Liver (tissue), 3 donors: ENCODE measurements around the gene KMT2E.

Experiments
- ATF3 ChIP-seq: IDR thresholded peaks from 2 replicates; pipeline ENCODE4 v1.6.1; 2016; ENCODE audit warnings: antibody characterized with exemption
- GABPA ChIP-seq, 2 donors: IDR thresholded peaks in 1 of 2; conservative IDR thresholded peaks in 1 of 2; 2 replicates each; pipeline ENCODE4 v1.6.1; 2016; ENCODE audit warnings: antibody characterized with exemption in 2 of 2, mild to moderate bottlenecking in 1 of 2, moderate library complexity in 1 of 2
- HNF4A ChIP-seq, 2 donors: conservative IDR thresholded peaks; 2 replicates each; pipeline ENCODE4 v1.6.1; 2016; ENCODE audit warnings: antibody characterized with exemption in 2 of 2, mild to moderate bottlenecking in 2 of 2
- RAD21 ChIP-seq, 2 donors: IDR thresholded peaks; 2 replicates each; pipeline ENCODE4 v1.6.1; 2016; ENCODE audit warnings: antibody characterized with exemption in 2 of 2, mild to moderate bottlenecking in 2 of 2
- REST ChIP-seq: IDR thresholded peaks from 2 replicates; pipeline ENCODE4 v1.6.1; 2016; ENCODE audit warnings: antibody characterized with exemption, mild to moderate bottlenecking
- YY1 ChIP-seq: IDR thresholded peaks from 2 replicates; pipeline ENCODE4 v1.6.1; 2016; ENCODE audit warnings: antibody characterized with exemption, mild to moderate bottlenecking
- TF ChIP-seq, protein P1 (sequence below): fragments of 150-350 bp; IDR thresholded peaks from 2 replicates; pipeline ENCODE4 v1.5.1; 2017; ENCODE audit warnings: improper control_type of control experiment, low read depth, low read length; ENCODE audit not compliant: missing input control
- TF ChIP-seq, protein P2 (sequence below): IDR thresholded peaks from 2 replicates; pipeline ENCODE4 v1.6.1; 2016; ENCODE audit warnings: antibody characterized with exemption
- donor health status: healthy.
- donor health status: healthy.

- TF ChIP-seq, protein P1, sequence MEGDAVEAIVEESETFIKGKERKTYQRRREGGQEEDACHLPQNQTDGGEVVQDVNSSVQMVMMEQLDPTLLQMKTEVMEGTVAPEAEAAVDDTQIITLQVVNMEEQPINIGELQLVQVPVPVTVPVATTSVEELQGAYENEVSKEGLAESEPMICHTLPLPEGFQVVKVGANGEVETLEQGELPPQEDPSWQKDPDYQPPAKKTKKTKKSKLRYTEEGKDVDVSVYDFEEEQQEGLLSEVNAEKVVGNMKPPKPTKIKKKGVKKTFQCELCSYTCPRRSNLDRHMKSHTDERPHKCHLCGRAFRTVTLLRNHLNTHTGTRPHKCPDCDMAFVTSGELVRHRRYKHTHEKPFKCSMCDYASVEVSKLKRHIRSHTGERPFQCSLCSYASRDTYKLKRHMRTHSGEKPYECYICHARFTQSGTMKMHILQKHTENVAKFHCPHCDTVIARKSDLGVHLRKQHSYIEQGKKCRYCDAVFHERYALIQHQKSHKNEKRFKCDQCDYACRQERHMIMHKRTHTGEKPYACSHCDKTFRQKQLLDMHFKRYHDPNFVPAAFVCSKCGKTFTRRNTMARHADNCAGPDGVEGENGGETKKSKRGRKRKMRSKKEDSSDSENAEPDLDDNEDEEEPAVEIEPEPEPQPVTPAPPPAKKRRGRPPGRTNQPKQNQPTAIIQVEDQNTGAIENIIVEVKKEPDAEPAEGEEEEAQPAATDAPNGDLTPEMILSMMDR: no peak
- TF ChIP-seq ATF3 (no peak), RAD21 (IDR thresholded peaks at IDR 0.05) (no peak), GABPA (IDR thresholded peaks at IDR 0.05 in 1 of 2, conservative IDR thresholded peaks at IDR 0.05 in 1 of 2) (no peak), REST (no peak), YY1 (no peak), HNF4A (conservative IDR thresholded peaks at IDR 0.05) (no peak)
- TF ChIP-seq, protein P2, sequence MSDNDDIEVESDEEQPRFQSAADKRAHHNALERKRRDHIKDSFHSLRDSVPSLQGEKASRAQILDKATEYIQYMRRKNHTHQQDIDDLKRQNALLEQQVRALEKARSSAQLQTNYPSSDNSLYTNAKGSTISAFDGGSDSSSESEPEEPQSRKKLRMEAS: no peak
Measured at GRCh38 chr7:105118612-105119600, 104.9 kb downstream of the KMT2E start.
